H1 (cell line): ENCODE measurements around the gene ACADSB.

Experiments used
- EZH2 ChIP-seq: fragments of 200-600 bp; sonication (generic); IDR thresholded peaks from 2 replicates; pipeline ENCODE4 v1.7.1; 2012; ENCODE audit warnings: low read depth, mild to moderate bottlenecking, moderate library complexity, low read length, inconsistent platforms; ENCODE audit not compliant: severe bottlenecking
- POLR2A ChIP-seq, 2 experiments: IDR thresholded peaks; 1 replicate in 1 of 2; 2 replicates in 1 of 2; pipeline ENCODE4 v1.6.1; 2011; ENCODE audit warnings: low read depth in 2 of 2, low read length in 2 of 2, mild to moderate bottlenecking in 2 of 2; ENCODE audit errors: control extremely low read depth in 1 of 2
- RFX5 ChIP-seq: IDR thresholded peaks from 2 replicates; pipeline ENCODE4 v1.6.1; 2011; ENCODE audit warnings: low read depth, low read length, improper control_type of control experiment, borderline replicate concordance
- SIN3A ChIP-seq, 2 experiments: IDR thresholded peaks in 1 of 2; conservative IDR thresholded peaks in 1 of 2; 2 replicates each; pipeline ENCODE4 v1.6.1; 2011 to 2012; ENCODE audit warnings: low read length in 2 of 2, improper control_type of control experiment in 1 of 2, low read depth in 1 of 2, mild to moderate bottlenecking in 1 of 2
- TF ChIP-seq, protein P1 (sequence below), 3 experiments: IDR thresholded peaks; 1 replicate in 2 of 3; 2 replicates in 1 of 3; pipeline versions ENCODE4 v1.5.1 to v1.6.1; 2011; ENCODE audit warnings: low read length in 3 of 3, mild to moderate bottlenecking in 3 of 3, inconsistent platforms in 2 of 3, low read depth in 1 of 3, moderate library complexity in 1 of 3; ENCODE audit not compliant: insufficient read depth in 1 of 3; ENCODE audit errors: control extremely low read depth in 1 of 3
- TF ChIP-seq, protein P2 (sequence below): IDR thresholded peaks from 2 replicates; pipeline ENCODE4 v1.6.1; 2011; ENCODE audit warnings: low read depth, mild to moderate bottlenecking, low read length; ENCODE audit not compliant: insufficient read depth

DNA sequence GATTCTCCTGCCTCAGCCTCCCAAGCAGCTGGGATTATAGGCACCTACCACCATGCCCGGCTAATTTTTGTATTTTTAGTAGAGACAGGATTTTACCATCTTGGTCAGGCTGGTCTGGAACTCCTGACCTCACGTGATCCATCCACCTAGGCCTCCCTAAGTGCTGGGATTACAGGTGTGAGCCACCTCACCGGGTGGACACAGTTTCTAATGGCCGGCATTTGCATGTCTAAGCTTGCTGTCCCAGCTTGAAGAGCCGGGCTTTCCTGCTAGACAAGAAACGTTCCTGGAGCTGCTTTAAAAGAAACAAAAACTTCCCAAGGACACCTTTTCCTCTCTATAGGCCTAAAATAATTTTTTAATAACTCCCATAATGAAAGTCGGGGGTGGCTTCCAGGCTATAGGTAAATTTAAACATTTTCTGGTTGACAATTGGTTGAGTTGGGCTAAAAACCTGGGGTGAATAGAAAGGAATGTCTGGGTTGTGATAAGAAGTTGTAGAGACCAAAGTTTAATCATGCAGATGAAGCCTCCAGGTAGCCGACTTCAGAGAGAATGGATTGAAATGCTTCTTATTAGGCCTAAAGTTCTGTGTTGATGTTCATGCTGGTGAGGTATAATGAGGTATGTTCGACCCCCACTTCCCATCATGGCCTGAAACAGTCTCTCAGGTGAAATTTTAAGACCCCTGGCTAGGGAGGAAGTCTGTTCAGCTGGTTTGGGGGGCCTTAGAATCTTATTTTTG lies 8.8 kb downstream of the ACADSB start:
- TF ChIP-seq, protein P1, sequence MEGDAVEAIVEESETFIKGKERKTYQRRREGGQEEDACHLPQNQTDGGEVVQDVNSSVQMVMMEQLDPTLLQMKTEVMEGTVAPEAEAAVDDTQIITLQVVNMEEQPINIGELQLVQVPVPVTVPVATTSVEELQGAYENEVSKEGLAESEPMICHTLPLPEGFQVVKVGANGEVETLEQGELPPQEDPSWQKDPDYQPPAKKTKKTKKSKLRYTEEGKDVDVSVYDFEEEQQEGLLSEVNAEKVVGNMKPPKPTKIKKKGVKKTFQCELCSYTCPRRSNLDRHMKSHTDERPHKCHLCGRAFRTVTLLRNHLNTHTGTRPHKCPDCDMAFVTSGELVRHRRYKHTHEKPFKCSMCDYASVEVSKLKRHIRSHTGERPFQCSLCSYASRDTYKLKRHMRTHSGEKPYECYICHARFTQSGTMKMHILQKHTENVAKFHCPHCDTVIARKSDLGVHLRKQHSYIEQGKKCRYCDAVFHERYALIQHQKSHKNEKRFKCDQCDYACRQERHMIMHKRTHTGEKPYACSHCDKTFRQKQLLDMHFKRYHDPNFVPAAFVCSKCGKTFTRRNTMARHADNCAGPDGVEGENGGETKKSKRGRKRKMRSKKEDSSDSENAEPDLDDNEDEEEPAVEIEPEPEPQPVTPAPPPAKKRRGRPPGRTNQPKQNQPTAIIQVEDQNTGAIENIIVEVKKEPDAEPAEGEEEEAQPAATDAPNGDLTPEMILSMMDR (IDR thresholded peaks at IDR 0.05; ENCODE audit: control extremely low read depth in 1 of 3, insufficient read depth in 1 of 3, low read depth in 1 of 3, low read length in 3 of 3), result no peak
- no peak for TF ChIP-seq RFX5
- TF ChIP-seq, protein P2, sequence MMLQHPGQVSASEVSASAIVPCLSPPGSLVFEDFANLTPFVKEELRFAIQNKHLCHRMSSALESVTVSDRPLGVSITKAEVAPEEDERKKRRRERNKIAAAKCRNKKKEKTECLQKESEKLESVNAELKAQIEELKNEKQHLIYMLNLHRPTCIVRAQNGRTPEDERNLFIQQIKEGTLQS, result no peak
- TF ChIP-seq POLR2A (IDR thresholded peaks at IDR 0.05; ENCODE audit: control extremely low read depth in 1 of 2, low read depth in 2 of 2, low read length in 2 of 2), result no peak
- TF ChIP-seq EZH2, result no peak
- no peak for TF ChIP-seq SIN3A (conservative IDR thresholded peaks at IDR 0.05 in 1 of 2, IDR thresholded peaks at IDR 0.05 in 1 of 2; ENCODE audit: low read depth in 1 of 2, low read length in 2 of 2)
